GM18951 (cell line): ENCODE data around the gene DRC3.

ENCODE experiments used
- POLR2A ChIP-seq: IDR thresholded peaks from 4 replicates; pipeline ENCODE4 v1.6.1; 2011; ENCODE audit warnings: mild to moderate bottlenecking; ENCODE audit not compliant: insufficient read length, insufficient read depth; ENCODE audit errors: extremely low read depth
- in situ Hi-C: fragments of 300-500 bp; cut with MboI; formaldehyde crosslinking; loops from one replicate; pipeline ENCODE4 v1.12.0; 2022; ENCODE audit warnings: low sequenced_read_pairs, mixed read lengths, inconsistent platforms; ENCODE audit not compliant: unreplicated experiment

The DRC3 gene

GRCh38 chr17:18037486-18037885, 64.8 kb downstream of the DRC3 start:
- in situ Hi-C loops = loop anchor here (25.0 kb wide), 1 partner anchor 150 kb away; no protein-coding TSS in a partner anchor
- no peak for TF ChIP-seq POLR2A

GRCh38 chr17:18038149-18038850, 65.6 kb downstream of the DRC3 start:
- no peak for TF ChIP-seq POLR2A

GRCh38 chr17:18038861-18039534, 66.3 kb downstream of the DRC3 start, which contains the start of the genes ATPAF2 and GID4:
Gene ATPAF2 (minus strand): TSS chr17:18039168. CDS start chr17:18039013, 155 bp downstream.
Gene GID4 (plus strand): TSS chr17:18039408. CDS start chr17:18039465, 57 bp downstream.
- in situ Hi-C loops = loop anchor here (25.0 kb wide), 1 partner anchor 152 kb away; no protein-coding TSS in a partner anchor
- peak; percentile 68 for TF ChIP-seq POLR2A

More at GRCh38 chr17:18038149-18038850, 65.6 kb downstream of the DRC3 start:
- in situ Hi-C loops = loop anchor here (25.0 kb wide), 1 partner anchor 151 kb away; no protein-coding TSS in a partner anchor

DNA sequence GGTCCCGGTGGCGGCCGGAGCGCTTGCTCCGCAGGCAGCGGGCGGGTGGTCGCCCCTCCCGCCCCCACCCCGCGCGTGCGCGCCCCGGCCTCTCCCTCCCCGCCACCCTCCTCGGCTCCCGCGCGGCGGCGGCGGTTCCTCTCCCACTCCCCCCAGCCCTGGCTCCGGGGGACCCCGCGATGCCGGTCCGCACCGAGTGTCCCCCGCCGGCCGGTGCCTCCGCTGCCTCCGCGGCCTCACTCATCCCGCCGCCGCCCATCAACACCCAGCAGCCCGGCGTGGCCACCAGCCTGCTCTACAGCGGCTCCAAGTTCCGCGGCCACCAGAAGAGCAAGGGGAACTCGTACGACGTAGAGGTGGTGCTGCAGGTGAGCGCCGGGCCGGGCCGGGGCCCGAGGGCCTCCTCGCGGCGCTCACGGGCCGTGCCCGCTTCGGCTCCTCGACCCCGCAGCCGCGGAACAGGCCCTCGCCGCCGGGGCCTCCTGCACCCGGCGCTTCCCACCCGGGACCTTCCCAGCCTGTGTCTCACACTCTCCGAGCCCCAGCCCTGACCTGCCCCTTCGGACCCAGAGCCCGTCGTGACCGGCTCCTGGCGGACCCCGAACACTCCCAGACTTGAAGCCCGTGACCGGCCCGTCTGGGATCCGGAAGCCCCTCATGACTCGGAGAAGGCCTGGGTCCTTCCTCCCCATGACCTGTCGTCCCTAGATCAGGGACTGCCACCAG, 67.0 kb downstream of the DRC3 start:
- TF ChIP-seq POLR2A = no peak
- in situ Hi-C loops = loop anchor here (25.0 kb wide), 1 partner anchor 152 kb away; no protein-coding TSS in a partner anchor

- in situ Hi-C loops = loop anchor here (25.0 kb wide), 1 partner anchor 153 kb away; no protein-coding TSS in a partner anchor
- TF ChIP-seq POLR2A = no peak
These were observed 67.7 kb downstream of the DRC3 start for GRCh38 chr17:18040261-18040858.

DNA sequence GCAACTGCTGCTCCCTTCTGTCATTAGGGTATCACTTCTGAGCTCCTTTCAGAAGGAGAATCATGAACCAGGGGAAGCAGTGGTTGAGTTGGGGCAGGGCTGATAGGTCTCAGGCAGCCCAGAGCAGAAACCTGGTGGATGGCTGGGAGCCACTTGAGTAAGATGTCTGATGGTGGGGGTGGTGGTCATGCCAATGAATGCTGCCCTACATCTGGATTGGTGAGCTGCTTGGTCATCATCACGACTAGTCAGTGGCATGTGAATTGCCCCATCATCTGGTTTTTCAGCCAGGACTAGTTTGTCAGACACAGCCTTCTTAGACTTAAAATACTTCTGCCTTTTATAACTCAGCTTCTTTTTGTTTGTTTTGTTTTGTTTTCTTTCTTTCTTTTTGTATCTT, 69.1 kb downstream of the DRC3 start:
- in situ Hi-C loops = loop anchor here (25.0 kb wide), 1 partner anchor 154 kb away; no protein-coding TSS in a partner anchor
- TF ChIP-seq POLR2A = no peak

DNA sequence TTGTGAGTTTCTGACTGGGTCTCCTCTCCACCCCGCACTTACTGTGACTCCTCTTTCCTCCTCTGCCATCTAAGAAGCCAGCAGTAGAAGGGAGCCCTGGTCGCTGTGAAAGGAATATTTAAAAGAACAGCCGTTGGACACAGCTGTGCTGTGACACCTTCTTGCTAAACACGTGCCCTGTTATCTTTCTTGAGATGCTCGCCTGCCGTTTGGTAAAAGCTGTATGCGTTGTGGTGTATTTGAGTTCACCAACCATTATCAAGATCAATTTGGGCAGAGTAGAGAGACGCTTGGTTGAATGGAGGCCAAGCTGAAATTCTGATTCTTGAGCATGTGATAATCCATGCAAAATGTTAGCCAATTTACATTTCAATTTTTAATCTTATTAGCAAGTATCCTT, 70.3 kb downstream of the DRC3 start:
- TF ChIP-seq POLR2A = no peak
- in situ Hi-C loops = loop anchor here (25.0 kb wide), 1 partner anchor 156 kb away; no protein-coding TSS in a partner anchor

GRCh38 chr17:18043491-18043890, 70.8 kb downstream of the DRC3 start:
- in situ Hi-C loops = loop anchor here (25.0 kb wide), 1 partner anchor 156 kb away; no protein-coding TSS in a partner anchor
- no peak for TF ChIP-seq POLR2A

DNA sequence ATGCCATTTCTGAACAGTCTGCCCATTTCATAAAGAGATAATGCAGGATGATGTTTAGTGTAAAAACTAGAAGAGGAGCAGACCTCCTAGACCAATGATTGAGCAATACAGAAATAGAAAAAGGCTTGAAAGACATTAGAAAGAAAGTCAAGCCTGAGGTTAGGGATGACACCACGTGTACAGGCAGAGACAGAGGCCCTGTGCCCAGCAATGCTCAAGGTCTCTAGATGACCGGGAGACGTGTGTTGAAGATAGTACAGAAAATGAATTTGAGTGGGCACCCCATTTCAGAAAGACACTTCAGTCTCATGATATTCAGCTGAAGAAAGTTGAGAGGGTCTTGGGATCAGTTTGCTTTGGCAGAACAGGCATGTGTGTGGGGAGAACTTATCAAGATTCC, 71.9 kb downstream of the DRC3 start:
- no peak for TF ChIP-seq POLR2A
- in situ Hi-C loops = loop anchor here (25.0 kb wide), 1 partner anchor 157 kb away; no protein-coding TSS in a partner anchor

DNA sequence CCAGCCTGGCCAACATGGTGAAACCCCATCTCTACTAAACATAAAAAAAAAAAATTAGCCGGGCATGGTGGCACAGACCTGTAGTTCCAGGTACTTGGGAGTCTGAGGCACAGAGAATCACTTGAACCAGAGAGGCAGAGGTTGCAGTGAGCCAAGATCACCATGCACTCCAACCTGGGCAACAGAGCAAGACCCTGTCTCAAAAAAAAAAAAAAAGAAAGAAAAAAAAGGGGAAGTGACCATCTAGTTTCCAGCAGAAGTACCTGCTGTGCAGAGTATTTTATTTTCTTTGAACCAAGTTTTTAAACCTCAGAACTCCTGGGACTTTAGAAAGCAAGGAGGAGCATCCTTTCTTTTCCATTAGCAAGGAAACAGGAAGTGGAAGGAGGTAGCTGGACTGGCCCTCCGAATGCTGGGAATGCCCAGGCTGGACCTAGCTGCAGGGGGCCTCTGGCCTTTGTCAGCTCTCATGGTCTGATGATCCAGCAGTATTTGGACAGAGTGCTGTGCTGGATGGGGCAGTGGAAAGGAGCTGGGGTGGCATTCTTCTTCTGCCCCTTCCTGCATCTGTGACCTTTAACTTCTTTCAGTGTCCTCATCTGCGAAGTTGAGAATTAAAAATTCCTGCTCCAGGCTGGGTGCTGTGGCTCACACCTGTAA, 73.2 kb downstream of the DRC3 start:
- in situ Hi-C loops = loop anchor here (25.0 kb wide), 1 partner anchor 159 kb away; no protein-coding TSS in a partner anchor

GRCh38 chr17:18055597-18055996, 82.9 kb downstream of the DRC3 start:
- TF ChIP-seq POLR2A = no peak
- in situ Hi-C loops = no loop called here

More for the DNA sequence above, 73.2 kb downstream of the DRC3 start:
- no peak for TF ChIP-seq POLR2A

GRCh38 chr17:18056214-18056613, 83.6 kb downstream of the DRC3 start:
- no peak for TF ChIP-seq POLR2A
- in situ Hi-C loops = no loop called here
